ENCODE measurements around the gene ZNF382. TPM values are rescaled to one million over a fixed set of nuclear protein-coding genes. Genes with fewer than 3 reads are reported as not detected.

ZNF382 gene
- 10 to 100 TPM; 26.7 to 39.1 TPM for total RNA-seq
- polyA plus RNA-seq (ENCODE audit: insufficient read length in 2 of 2): 10 to 100 TPM; 17.2 to 22.3 TPM
- long read RNA-seq, donor 1: 0 reads
- long read RNA-seq, donor 2: 0 reads
- long read RNA-seq, donor 3, partial matches to known transcripts: 0 of 1 reads
- long read RNA-seq, donor 3, other reads (novel, unspliced or antisense): 0 of 1 reads
- long read RNA-seq, donor 4: 0 reads

DNA sequence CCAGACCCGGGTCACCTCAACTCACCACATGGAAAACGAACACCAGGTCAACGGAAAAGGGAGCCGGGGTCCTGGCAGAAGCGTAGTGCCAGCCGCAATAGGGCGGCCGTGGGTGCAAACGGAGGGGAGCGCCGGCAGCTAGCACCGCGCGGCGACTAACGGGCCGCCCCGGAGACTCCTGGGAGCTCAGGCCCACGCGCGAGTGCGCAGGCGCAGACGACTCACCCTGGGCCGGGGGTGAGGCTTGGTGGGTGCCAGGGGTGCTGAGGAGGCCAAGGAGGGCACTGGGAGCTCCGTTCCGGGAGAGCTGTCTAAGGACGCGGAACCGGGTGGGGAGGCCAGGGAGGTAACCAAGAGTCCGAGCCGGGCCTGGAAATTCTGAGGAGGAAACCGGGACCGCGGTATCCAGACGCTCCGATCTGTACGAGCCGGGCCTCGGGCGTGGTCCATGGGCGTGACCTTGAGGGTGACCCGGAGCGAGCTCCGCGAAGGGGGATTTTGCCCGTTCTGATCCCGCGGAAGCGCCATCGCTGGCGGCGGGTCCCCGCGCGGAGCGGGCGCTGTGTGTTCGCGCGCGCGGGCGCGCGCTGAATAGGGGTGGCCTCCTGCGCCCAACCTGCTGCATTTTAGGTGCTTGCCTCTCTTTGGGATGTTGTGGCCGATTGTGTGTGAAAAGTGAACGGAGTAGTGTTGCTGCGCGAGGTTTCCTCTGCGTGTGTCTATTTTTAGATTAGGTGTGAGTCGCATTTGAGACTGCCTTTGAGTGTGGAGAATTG is at the start of gene ZNF382:
TSS of gene ZNF382 (plus strand) at position 213 of the 776 bp plus-strand sequence. CDS start 4,602 bp downstream, outside the sequence.
- H3K4me1 ChIP-seq (ENCODE audit: control insufficient read depth, insufficient read depth, low read length): peaks cover 15% of the 10 kb centered on the region
- H3K9me3 ChIP-seq (ENCODE audit: control insufficient read depth, insufficient read depth, low read length): no peaks in the 10 kb centered on the region
- peak within 1 kb of the TSS; percentile 83 for H3K4me3 ChIP-seq (ENCODE audit: low read depth, low read length)
- 0% methylated on average over 73 of the region's 73 CpGs for WGBS (ENCODE audit: insufficient coverage)
- H3K27me3 ChIP-seq (ENCODE audit: control insufficient read depth, insufficient read depth, low read length): no peaks in the 10 kb centered on the region
- peaks cover 3% of the 10 kb centered on the region for H3K36me3 ChIP-seq (ENCODE audit: control insufficient read depth, insufficient read depth, low read length)
- peak; percentile 64 to 95 (median 78) for DNase-seq (ENCODE audit: low read depth in 4 of 6, low spot score in 6 of 6)
- peak within 1 kb of the TSS; percentile 88 for H3K27ac ChIP-seq (ENCODE audit: low read depth, low read length)

GRCh38 chr19:36564391-36564790 is 40.7 kb upstream of the ZNF382 start:
- H3K9me3 ChIP-seq (ENCODE audit: control insufficient read depth, insufficient read depth, low read length): peaks cover 6% of the 10 kb centered on the region
- H3K36me3 ChIP-seq (ENCODE audit: control insufficient read depth, insufficient read depth, low read length): peaks cover 14% of the 10 kb centered on the region
- H3K27ac ChIP-seq (ENCODE audit: low read depth, low read length): no peak overlapping the region
- no peak for DNase-seq (ENCODE audit: low read depth in 4 of 6, low spot score in 6 of 6)
- no peaks in the 10 kb centered on the region for H3K27me3 ChIP-seq (ENCODE audit: control insufficient read depth, insufficient read depth, low read length)
- no peaks in the 10 kb centered on the region for H3K4me1 ChIP-seq (ENCODE audit: control insufficient read depth, insufficient read depth, low read length)
- no CpG with 5 or more reads among the region's 1 CpG for WGBS (ENCODE audit: insufficient coverage)
- no peak overlapping the region for H3K4me3 ChIP-seq (ENCODE audit: low read depth, low read length)

GRCh38 chr19:36572593-36573019 is 32.5 kb upstream of the ZNF382 start:
- H3K9me3 ChIP-seq (ENCODE audit: control insufficient read depth, insufficient read depth, low read length): no peaks in the 10 kb centered on the region
- H3K27me3 ChIP-seq (ENCODE audit: control insufficient read depth, insufficient read depth, low read length): no peaks in the 10 kb centered on the region
- no peak for DNase-seq (ENCODE audit: low read depth in 4 of 6, low spot score in 6 of 6)
- peaks cover 6% of the 10 kb centered on the region for H3K4me1 ChIP-seq (ENCODE audit: control insufficient read depth, insufficient read depth, low read length)
- peak overlapping the region; percentile 50 for H3K27ac ChIP-seq (ENCODE audit: low read depth, low read length)
- 0% methylated on average over 9 of the region's 11 CpGs for WGBS (ENCODE audit: insufficient coverage)
- peak overlapping the region; percentile 64 for H3K4me3 ChIP-seq (ENCODE audit: low read depth, low read length)
- peaks cover 18% of the 10 kb centered on the region for H3K36me3 ChIP-seq (ENCODE audit: control insufficient read depth, insufficient read depth, low read length)

GRCh38 chr19:36573020-36573894 is 31.9 kb upstream of the ZNF382 start, which contains the start of gene ZNF529:
Gene ZNF529 (minus strand): TSS chr19:36573292. CDS start chr19:36572346, 946 bp downstream.
- H3K9me3 ChIP-seq (ENCODE audit: control insufficient read depth, insufficient read depth, low read length): no peaks in the 10 kb centered on the region
- 0% methylated on average over 66 of the region's 66 CpGs for WGBS (ENCODE audit: insufficient coverage)
- H3K27me3 ChIP-seq (ENCODE audit: control insufficient read depth, insufficient read depth, low read length): no peaks in the 10 kb centered on the region
- peak within 1 kb of the TSS; percentile 50 for H3K27ac ChIP-seq (ENCODE audit: low read depth, low read length)
- peak; percentile 84 to 98 (median 90) for DNase-seq (ENCODE audit: low read depth in 4 of 6, low spot score in 6 of 6)
- peaks cover 21% of the 10 kb centered on the region for H3K36me3 ChIP-seq (ENCODE audit: control insufficient read depth, insufficient read depth, low read length)
- peak within 1 kb of the TSS; percentile 64 for H3K4me3 ChIP-seq (ENCODE audit: low read depth, low read length)
- peaks cover 6% of the 10 kb centered on the region for H3K4me1 ChIP-seq (ENCODE audit: control insufficient read depth, insufficient read depth, low read length)

DNA sequence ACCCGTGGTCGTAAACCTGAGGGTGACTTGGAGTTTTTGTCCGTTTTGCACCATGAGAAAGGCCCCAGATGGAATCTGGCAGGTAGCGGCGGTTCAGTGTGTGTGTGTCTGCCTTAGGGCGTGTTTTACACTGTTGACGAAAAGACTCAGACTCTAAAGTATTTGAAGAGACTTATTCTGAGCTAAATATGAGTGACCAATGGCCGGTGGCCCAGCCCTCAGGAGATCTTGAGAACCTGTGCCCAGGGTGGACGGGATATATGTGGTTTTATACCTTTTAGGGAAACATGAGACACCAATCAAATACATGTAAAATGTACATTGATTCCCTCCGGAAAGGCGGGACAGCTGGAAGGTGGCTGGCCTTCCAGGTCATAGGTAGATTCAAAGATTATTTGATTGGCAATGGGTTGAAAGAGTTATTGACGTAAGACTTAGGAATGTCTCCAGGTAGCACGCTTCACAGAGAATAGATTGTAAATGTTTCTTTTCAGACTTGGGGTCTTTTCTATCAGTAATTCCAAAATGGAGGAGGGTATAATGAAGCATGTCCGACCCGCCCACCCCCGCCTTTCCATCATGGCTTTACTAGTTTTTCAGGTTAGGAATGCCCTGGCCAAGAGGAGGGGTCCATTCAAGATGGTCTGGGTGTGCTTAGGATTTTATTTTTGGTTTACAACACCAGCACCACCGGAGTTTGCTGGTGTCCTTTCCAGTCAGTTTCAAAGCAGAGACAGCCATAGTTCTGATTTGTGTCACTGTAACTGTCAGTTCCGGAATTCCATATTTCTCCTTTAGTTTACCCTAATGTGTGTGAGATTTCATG is 31.0 kb upstream of the ZNF382 start:
- Histone ChIP-seq H3K4me3 (ENCODE audit: low read depth, low read length) (peak overlapping the region; percentile 64), H3K9me3 (ENCODE audit: control insufficient read depth, insufficient read depth, low read length) (no peaks in the 10 kb centered on the region), H3K27ac (ENCODE audit: low read depth, low read length) (peak overlapping the region; percentile 50), H3K36me3 (ENCODE audit: control insufficient read depth, insufficient read depth, low read length) (peaks cover 29% of the 10 kb centered on the region), H3K4me1 (ENCODE audit: control insufficient read depth, insufficient read depth, low read length) (peaks cover 6% of the 10 kb centered on the region), H3K27me3 (ENCODE audit: control insufficient read depth, insufficient read depth, low read length) (no peaks in the 10 kb centered on the region)
- DNase-seq (ENCODE audit: low read depth in 4 of 6, low spot score in 6 of 6): no peak
- 8% methylated on average over 8 of the region's 18 CpGs for WGBS (ENCODE audit: insufficient coverage)

DNA sequence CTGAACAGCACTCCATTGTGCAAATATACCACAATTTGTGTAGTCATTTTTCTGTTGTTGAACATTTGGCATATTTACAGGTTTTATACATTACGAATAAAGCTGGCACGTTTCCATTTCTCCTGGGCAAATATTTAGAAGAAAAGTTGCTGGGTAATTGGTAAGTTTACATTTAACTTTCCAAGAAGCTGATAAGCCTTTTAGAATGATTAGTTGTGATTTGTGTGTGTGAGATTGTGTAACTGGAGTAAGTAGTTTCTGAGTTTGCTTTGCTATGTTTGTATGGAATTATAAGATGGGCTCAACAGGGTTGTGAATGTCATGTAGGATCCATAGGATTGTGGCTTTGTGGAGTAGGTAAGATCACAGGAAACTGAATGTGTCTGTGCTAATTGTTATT is 30.4 kb upstream of the ZNF382 start:
- Histone ChIP-seq H3K4me3 (ENCODE audit: low read depth, low read length) (no peak overlapping the region), H3K27me3 (ENCODE audit: control insufficient read depth, insufficient read depth, low read length) (no peaks in the 10 kb centered on the region), H3K27ac (ENCODE audit: low read depth, low read length) (no peak overlapping the region), H3K36me3 (ENCODE audit: control insufficient read depth, insufficient read depth, low read length) (peaks cover 29% of the 10 kb centered on the region), H3K4me1 (ENCODE audit: control insufficient read depth, insufficient read depth, low read length) (peaks cover 6% of the 10 kb centered on the region), H3K9me3 (ENCODE audit: control insufficient read depth, insufficient read depth, low read length) (no peaks in the 10 kb centered on the region)
- no peak for DNase-seq (ENCODE audit: low read depth in 4 of 6, low spot score in 6 of 6)
- 80% methylated on average over 1 of the region's 2 CpGs for WGBS (ENCODE audit: insufficient coverage)

DNA sequence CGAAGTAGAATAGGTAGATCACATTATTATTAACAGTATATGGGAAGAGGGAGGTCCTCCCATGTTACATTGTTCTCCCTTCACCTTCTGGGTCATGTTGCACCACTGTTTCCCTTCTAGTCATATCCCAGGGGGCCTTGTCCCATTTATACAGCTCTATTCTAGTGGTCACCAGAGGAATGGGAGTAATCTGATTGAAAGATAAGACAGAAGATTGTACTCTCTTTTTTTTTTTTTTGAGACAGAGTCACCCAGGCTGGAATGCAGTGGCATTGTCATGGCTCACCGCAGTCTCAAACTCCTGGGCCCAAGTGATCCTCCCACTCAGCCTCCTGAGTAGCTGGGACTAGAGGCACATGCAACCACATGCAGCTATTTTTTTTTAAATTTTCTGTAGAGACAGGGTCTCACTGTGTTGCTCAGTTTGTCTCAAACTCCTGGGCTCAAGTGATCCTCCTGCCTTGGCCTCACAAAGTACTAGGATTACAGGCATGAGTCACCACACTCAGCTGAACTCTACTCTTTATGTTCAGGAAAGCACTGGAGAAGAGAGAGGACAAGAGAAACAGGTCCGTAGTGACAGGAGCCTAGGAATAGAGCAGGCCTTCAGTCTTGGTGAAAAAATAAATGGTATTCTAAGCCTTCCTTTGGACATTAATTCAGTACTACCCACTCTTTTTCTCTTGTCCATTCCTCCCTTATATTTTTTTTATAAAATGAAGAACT is 27.7 kb upstream of the ZNF382 start:
- Histone ChIP-seq H3K4me1 (ENCODE audit: control insufficient read depth, insufficient read depth, low read length) (peaks cover 6% of the 10 kb centered on the region), H3K27ac (ENCODE audit: low read depth, low read length) (no peak overlapping the region), H3K36me3 (ENCODE audit: control insufficient read depth, insufficient read depth, low read length) (peaks cover 26% of the 10 kb centered on the region), H3K4me3 (ENCODE audit: low read depth, low read length) (no peak overlapping the region), H3K27me3 (ENCODE audit: control insufficient read depth, insufficient read depth, low read length) (no peaks in the 10 kb centered on the region), H3K9me3 (ENCODE audit: control insufficient read depth, insufficient read depth, low read length) (no peaks in the 10 kb centered on the region)
- no peak for DNase-seq (ENCODE audit: low read depth in 4 of 6, low spot score in 6 of 6)
- 100% methylated on average over 1 of the region's 3 CpGs for WGBS (ENCODE audit: insufficient coverage)

DNA sequence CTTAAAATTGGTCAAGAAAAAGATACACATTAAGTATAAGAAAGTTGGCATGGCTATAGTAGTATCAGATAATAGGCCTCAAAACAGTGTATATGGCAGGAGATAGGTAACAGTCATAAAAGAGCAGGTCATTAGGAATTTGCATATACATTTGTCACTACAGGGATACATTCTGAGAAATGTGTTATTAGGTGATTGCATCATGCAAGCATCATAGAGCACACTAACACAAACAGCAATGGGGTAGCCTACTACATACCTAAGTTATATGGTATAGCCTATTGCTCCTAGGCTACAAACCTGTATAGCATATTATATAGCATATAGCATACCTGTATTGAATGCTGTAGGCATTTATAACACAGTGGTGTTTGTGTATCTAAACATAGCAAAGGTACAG is 25.9 kb upstream of the ZNF382 start:
- no peaks in the 10 kb centered on the region for H3K4me1 ChIP-seq (ENCODE audit: control insufficient read depth, insufficient read depth, low read length)

More for the DNA sequence above, 25.9 kb upstream of the ZNF382 start:
- no peak for DNase-seq (ENCODE audit: low read depth in 4 of 6, low spot score in 6 of 6)
- Histone ChIP-seq H3K27me3 (ENCODE audit: control insufficient read depth, insufficient read depth, low read length) (no peaks in the 10 kb centered on the region), H3K36me3 (ENCODE audit: control insufficient read depth, insufficient read depth, low read length) (peaks cover 26% of the 10 kb centered on the region), H3K9me3 (ENCODE audit: control insufficient read depth, insufficient read depth, low read length) (no peaks in the 10 kb centered on the region), H3K27ac (ENCODE audit: low read depth, low read length) (no peak overlapping the region), H3K4me3 (ENCODE audit: low read depth, low read length) (no peak overlapping the region)

All from spinal cord (tissue), 10 donors.